ENCODE data around the gene SPAG4.
A peak's percentile ranks its signal among the peaks of the same experiment; 100 is the strongest.

The SPAG4 gene

DNA sequence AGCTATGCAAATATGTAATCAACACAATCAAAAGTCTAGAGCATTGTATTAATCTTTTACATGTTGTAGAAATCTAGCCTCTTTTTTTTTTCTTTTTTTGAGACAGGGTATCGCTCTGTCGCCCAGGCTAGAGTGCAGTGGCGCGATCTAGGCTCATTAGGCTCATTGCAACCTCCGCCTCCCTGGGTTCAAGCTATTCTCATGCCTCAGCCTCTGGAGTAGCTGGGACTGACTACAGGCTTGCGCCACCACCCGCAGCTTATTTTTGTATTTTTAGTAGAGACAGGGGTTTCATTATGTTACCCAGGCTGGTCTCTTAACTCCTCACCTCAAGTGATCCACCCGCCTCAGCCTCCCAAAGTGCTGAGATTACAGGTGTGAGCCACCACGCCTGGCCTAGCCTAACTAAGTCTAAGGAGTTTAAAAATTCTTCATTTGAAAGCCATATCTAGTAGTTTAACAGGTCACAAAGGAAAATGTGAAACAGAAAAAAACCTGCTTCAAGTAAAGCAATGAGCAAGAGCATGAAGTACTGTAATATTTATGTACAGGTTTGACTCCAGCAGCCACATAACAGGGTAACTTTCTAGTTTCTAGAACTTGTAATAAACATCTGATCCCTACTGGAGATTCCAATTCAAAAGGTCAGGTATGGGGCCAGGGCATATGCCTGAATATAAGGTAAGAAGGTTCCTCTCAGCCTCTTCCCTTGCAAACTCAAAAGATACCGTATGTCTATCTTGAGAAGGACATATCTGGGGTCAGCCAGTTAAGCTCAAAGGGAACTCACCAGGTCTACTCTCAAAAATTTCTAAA, 44.7 kb downstream of the SPAG4 start:
- no peak for DNase-seq

- no peak for DNase-seq
Measured at GRCh38 chr20:35661053-35661452, 45.4 kb downstream of the SPAG4 start.

GRCh38 chr20:35661908-35662307, 46.3 kb downstream of the SPAG4 start:
- DNase-seq, result no peak

DNA sequence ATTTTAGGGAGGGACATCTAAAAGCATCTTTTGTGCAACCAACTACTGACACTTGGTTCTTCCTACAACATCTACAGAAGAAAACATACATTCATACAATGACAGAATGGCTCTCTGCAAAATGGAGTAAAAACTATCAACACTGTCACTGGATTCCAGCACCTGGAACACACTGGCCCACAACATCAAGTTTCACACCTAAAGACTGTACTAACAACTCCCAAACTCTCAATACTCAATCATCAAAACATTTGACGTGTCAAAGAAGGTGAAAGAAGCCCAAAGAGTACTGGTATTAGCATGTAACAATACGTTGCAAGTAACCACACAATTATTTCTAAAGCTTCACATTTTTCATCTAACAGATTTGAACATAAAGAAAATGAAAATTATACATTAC, 46.9 kb downstream of the SPAG4 start:
- DNase-seq, result no peak

DNA sequence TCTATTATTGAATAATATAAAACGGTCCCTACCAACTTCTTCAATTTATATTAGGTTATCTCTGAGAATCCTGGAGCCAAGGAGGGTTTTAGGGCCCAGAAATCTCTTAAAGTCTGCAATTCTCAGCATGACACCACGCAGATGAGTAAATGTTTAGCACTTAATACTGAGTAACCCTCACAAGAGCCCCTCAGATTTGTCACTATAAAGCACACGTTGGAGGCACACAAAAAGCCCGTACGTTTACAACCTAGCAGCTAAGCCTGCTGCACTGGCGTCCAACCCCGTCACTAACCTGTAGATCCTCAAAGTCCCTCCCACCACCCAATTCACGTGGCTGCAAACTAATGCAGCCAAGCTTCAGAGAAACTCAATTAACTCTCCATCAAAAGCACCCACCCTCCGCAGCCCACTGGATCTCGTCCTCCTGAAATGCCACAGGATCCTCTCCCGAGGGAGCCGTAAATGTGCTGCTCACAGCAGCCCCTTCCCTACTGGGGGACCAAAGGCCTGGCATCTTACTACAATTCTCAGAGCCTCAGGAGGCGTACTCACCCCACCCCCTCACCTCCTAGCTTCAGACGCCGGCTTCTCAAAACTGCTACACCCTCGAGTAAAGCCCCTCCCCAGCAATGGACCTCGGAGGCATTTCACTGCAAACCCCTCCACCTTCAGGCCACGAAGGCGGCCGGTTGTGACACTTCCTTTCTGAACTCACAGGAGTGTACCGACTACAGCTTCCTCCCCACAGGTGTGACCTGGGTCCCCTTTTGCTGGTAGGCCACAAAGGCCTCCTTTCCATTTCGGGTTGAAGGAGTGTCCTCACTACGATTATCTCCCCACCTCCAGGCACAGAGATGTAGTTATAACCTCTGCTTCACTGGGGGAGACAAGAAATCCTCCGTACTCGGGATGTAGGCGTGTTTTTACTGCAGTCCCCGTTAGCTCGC, 48.2 kb downstream of the SPAG4 start:
- DNase-seq, result no peak

DNA sequence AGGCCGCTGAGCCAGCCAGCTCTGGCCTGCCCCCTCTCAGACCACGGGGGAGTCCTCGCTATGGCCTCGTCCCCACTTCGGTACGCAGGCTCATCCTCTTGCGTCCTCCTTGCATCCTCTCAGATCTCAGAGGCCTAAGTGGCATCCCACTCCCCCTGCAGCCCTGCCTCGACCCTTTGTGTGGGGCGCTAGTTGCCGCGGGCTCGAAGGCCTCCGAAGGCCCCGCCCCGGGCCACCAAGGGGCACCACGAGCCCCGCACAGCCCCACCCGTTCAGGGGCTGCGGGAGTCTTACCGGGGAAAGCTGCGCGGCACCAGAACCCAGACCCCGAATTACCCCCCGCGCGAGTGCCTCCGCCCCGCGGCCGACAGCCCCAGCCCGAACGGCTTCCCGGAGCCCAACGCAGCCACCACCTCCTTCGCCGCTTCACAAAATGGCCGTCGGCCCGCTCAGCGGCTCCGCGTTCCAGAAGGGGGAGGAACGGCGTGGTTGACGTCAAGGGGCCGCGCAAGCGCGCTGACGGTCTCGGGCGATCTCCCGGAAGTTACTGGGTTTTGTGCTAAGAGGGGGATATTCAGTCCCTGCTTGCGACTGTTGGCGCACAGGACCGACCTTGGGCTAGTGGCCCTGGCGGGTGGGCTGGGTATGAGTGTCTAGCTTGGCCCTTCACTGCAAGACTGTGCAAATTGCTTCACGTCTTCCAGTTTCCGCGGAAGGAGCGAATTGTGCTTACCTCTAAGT, 49.0 kb downstream of the SPAG4 start, which contains the start of the genes CPNE1 and RBM12:
CPNE1 (minus strand) TSS at position 435 of the 741 bp plus-strand sequence. CDS start 31,977 bp downstream, outside the sequence.
RBM12 (minus strand) TSS at position 435 of the 741 bp plus-strand sequence. CDS start 9,578 bp downstream, outside the sequence.
- DNase-seq, result peak; percentile 90

DNA sequence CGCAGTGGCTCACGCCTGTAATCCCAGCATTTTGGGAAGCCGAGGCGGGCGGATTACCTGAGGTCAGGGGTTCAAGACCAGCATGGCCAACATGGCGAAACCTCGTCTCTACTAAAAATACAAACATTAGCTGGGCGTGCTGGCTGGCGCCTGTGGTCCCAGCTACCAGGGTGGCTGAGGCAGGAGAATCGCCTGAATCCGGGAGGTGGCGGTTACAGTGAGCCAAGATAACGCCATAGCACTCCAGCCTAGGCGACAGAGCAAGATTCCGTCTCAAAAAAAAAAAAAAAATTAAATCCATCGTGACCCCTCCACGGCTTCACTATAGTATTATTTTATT, 50.3 kb downstream of the SPAG4 start:
- DNase-seq, result no peak

DNA sequence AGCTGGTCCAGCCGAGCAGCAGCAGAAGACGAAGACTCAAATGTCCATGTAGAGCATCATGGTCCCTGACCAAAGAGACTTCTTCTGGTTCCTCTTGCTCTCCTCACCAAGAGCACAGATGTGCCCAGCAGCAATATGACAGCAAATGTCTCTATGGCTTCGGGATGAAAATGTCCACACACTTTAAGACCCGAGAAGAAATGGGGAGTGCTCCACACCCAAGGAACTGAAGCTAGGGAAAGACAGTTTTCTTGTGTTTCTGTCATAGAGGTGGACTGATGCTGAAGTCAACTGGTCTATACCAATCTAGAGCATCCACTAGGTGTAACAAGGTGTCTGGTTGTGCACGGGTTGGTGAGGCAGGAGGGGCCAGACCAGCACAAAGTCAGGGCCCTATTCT, 53.6 kb downstream of the SPAG4 start:
- no peak for DNase-seq

DNA sequence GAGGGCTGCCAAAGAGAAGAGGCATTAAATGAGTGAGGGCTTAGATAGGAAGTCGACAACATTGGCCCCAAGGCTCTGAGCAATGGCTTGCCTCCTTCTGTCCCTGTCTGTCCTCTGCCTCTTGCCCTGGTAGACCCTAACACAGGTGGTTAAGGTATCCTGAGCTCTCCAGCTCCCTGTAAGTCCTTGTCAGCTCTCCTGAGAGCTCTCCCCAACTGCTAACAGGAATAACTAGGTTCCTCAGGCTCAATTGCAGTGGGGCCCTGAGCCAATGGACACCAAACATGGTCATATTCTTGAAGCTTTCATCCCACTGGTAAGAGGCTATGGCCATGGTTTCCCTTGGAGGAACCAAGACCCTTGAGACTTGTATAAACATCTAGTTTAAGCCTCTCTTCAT, 54.1 kb downstream of the SPAG4 start:
- DNase-seq, result no peak

Measured in 8988T (cell line).